GM19395 (cell line): ENCODE data around the gene CDADC1.
"Not testable (repeated sequence)": the region's sequence is repeated elsewhere in the genome, so short reads cannot be mapped to it uniquely, and the experiment has no call there.

ENCODE experiments used
- ATAC-seq: cut with Tn5 transposase; IDR thresholded peaks from one replicate; pipeline ENCODE4 v1.9.1; 2021; ENCODE audit warnings: mild to moderate bottlenecking, moderate library complexity; ENCODE audit not compliant: unreplicated experiment

CDADC1 gene

DNA sequence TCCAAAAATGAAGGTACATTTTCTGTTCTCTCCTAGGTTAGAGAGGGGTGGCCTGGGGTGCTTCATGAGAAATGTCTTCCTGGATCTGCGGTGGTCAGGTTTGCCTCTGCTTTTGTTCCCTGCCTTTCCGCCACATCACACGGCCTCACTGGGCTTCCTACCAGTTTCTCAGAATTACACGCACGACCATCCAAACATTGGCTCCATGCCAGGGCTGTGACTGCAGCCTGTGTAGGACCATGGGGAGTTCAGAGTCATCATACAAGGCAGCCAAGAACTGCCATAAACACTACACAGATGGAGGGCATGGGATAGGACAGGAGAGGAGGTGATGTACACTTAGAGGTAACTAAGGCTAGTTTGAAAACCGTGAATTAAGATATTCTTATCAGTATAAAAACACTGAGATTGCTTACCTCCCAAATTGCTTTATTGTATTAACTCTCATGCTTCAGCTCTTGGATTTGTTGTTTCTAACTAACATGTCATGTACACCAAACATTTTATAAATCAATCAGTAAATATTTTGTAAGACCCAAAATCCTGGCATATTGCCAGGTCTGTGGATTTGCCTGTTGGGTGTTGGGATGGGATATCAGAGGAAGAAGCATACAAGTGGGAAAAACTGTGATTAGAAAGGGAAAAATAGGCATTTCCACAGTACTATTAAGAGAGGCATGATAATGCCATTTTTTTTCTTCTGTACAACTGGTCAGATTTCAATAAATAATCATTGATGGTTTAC is 45.2 kb downstream of the CDADC1 start:
- ATAC-seq, result no peak

DNA sequence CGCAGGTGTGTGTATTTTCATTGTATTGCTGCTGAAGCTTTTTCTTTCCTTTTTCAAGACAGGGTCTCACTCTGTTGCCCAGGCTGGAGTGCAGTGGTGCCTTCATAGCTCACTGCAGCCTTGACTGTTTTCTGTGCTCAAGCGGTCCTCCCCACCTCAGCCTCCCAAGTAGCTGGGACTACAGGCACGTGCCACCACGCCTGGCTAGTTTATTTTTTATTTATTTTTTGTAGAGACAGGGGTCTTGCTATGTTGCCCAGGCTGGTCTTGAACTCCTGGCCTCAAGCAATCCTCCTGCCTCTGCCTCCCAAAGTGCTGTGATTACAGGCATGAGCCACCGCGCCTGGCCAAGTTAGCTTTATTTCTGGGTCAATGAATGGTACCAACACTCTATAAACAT is 47.0 kb downstream of the CDADC1 start:
- ATAC-seq, result not testable (repeated sequence)

DNA sequence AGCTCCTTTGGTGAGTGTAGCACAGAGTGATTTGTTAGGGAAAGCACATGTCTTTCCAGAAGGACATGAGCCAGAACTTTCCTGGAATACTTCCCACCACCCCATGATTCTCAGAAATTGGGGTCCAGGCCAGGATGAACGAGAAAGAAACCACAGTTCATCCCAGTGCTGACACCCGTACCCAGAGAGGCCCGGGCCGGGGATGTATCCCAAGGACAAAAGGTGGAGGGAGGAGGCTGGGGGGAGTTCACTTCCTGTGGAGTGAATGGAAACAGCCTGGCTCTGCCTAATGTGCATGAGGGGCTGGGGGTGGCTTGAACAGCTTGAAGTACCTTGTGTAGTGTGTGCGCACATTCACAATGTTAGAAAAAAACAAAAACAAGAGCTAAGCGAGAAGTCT is 47.5 kb downstream of the CDADC1 start:
- no peak for ATAC-seq

DNA sequence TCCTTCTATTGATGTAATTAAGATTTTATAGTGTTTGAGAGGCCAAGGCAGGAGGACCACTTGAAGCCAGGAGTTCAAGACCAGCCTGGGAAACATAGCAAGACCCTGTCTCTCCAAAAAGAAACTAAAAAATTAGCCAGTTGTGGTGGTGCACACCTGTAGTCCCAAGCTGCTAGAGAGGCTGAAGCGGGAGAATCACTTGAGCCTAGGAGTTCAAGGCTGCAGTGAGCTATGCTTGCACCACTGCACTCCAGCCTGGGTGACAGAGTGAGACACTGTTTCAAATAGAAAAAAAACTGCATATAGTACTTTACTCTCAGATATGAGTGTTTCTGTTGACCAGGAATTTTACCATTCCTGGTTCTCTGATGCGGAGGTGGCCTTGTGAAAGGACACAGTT is 48.9 kb downstream of the CDADC1 start:
- no peak for ATAC-seq

DNA sequence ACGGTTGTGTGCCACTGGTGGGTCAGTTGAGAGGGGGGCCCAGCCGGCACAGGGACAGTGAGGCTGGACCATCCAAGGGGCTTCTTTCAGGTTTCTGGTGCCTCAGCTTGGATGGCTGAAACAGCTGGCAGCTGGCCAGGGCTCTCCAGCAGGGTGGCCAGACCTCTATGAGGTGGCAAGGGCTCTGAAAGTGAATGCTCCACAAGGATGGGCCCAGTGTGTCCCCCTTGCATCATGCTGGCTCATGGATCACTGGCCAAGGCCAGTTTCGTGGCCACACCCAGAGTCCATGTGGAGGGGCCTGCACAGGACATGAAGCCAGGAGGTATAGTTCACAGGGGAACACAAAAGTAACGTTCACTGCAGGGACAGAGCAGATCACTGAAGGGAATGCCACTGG is 49.6 kb downstream of the CDADC1 start:
- ATAC-seq, result no peak

DNA sequence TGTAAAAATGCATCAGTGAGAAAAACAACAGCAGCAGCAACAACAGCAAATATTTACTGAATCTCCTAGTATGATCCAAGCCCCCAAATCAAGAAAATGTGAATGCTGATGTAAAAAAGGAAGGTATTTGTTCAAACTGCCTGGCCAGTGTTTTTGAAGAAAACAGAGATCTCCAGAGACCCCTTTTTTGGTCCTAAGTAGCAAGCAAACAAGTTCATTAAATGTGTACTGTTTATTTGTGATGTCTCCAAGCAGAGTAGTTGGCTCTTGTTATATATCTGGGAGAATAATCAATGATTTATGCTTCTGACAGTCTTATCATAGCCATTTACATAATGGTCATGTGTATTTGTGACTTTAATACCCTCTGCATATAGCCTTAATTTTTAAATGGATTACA is 50.7 kb downstream of the CDADC1 start:
- no peak for ATAC-seq

DNA sequence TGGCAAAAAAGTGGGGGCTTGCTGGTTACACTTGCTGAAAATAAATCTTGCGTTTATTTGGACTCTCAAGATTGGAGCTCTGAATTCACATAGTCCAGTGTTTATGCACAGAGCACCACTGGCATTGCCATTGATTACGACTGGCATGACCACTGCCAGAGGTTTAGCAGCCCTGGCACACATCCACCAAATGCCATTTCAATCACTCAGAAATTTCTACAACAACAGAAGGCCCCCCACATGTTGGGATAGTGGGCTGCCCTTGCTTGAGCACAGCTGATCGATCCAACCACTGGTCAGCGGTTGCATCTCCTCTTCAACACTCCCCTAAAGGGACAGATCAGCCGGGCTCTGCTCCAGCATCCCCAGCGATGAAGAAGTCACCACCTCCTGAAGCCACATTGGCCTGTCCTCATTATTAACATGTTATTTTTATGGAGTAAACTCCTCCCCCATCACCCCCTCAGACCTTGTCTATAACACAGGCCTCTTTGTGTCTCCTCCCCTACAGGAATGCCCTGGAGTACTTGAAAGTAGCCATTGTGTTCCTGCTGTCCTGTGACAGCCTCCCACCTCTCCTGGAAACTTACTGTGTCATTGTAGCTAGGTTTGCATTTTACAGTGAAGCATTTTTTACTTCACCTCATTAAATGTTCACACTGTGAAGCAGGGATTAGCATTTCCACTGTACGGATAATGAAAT is 51.3 kb downstream of the CDADC1 start:
- no peak for ATAC-seq

DNA sequence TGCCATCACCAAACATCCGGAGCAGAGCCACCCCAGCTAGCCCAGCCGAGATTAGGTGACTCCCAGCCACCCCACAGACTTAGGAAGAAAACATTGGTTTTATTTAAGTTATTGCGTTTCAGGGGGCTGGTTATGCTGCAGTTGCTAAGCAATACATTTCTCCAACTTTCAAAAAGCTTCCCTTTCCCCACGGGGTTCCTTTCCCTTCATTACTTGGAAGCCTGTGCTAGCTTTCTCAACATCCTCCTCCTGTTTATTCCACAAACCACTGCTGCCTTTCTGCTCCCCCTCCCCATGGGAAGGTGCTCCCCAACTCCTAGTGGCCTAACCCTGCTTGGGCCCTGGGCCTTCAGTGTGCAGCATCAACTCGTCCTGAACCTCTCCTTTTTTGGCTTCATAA is 52.6 kb downstream of the CDADC1 start:
- ATAC-seq, result no peak

DNA sequence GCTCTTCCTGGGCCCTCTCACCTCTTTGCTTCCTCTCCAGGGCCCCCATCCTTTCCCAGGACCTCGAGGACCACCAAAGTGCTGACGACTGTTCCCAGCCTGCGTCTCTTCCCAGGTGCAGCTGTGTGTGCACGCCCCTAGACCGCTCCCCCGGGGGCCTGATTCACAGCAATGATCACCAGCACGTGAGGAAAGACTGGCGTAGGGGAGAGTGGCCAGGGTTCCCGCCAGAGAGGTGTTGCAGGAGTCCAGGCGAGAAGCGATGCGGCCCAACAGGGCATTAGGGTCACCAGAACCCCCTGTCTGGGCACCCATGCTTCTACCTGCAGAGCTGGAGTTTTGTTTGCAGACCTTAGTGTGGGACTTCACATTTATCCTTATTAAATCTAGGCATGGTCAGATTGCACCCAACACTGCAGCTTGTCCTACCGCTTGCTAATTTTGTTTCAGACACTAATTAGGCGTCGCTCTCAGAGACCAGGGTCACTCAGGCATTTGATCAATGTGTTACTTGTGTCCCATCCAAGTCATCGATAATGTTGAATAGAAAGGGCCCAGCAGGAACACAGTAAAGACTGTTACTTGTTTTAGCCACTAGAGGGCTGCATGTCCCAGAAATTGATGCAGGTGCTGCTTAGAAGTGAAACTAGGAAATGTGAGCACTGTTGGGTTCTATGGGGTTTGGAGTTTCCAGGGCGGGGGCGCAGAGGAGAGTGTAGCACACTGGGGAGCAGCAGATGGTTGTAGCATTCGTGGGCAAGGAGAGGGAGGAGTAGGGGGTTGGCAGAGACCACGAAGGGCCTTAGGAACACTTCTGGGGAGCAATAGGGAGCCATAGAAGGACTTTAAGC is 53.2 kb downstream of the CDADC1 start:
- ATAC-seq, result peak; percentile 95

DNA sequence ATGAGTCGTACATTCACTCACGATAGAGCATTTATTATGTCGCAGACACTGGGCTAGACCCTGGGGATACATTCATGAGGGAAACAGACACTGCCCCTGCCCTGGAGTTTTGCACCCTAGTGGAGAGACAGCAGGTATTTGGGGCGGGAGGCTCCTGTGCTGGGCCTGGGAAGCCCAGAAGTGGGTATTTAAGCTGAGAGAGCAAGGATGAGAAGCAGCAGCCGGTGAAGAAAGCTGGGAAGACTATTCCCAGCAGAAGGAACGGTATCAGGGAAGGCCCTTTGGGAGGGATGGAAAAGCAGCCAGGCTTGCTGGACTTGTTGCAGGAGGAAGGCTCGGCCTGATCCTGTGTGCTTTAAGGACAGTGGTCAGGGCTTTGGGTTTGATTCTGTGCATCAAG is 54.5 kb downstream of the CDADC1 start:
- no peak for ATAC-seq

DNA sequence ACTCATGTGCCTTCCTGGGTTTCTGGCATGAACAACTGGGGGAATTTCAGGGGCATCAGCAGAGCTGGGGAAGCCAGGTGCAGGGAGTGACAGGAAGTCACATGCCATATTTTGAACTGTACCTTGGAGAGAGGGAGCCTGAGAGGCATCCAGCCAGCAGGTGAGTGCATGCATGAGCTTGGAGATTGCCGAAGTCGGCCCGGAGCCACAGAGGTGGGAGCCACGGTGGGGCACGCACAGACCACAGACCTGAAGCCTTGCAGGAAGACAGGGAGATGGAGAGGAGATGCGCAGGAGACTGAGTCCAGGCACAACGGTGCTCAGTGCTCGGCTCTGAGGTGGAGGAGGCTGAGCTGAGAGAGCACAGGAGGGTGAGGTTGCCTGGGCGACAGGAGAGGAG is 55.1 kb downstream of the CDADC1 start:
- ATAC-seq, result no peak

DNA sequence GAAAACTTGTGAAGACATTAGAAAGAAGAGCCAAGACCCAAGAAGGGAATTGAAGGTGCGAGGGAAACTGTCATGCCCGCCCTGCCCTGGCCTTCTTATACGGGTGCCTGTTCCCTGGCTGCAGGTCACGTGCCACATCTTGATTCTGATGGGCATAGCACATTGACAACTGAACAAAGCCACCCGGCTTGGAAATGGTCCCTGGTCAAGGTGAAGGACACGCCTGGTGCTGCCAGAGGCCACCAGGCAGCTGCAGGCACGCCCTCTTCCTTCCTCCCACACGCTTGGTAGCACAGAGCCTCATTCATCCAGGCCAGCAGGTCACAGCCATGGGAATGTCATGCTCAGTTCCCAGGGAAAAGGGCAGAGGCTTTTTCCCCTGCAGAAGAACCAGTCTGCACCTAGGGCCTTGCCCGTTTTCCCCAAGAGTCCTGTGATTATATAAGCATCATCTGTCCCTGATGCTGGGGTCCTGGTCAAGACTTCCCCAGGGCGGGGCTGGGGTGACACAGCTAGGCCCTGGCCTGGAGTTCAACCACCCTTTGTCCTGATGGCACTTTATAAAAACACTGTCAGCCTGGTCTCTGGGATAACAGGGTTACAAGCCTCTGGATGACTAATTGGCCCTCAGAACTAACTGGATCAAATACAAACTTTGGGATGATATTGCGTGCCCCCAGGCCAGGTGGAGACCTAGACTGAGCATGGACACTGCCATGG is 56.0 kb downstream of the CDADC1 start:
- no peak for ATAC-seq

DNA sequence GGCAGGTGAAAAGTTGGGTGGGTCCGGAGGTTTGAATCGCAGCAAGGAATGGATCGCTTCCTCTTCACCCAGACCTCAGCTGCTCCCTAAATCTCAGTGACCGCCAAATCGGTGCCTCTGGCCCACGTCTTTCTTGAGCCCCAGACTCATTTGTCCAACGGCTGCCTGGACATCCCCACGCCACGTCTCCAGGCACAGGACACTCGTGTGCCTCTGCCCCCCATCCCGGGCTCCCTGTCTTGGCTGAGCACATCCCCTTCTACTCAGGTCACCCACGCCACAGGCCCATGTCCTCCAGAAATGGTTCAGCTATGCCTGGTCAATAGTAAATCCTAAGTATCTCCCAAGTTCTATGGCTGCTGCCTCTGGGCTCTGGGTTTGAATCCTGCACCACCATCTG is 56.6 kb downstream of the CDADC1 start:
- ATAC-seq, result no peak

DNA sequence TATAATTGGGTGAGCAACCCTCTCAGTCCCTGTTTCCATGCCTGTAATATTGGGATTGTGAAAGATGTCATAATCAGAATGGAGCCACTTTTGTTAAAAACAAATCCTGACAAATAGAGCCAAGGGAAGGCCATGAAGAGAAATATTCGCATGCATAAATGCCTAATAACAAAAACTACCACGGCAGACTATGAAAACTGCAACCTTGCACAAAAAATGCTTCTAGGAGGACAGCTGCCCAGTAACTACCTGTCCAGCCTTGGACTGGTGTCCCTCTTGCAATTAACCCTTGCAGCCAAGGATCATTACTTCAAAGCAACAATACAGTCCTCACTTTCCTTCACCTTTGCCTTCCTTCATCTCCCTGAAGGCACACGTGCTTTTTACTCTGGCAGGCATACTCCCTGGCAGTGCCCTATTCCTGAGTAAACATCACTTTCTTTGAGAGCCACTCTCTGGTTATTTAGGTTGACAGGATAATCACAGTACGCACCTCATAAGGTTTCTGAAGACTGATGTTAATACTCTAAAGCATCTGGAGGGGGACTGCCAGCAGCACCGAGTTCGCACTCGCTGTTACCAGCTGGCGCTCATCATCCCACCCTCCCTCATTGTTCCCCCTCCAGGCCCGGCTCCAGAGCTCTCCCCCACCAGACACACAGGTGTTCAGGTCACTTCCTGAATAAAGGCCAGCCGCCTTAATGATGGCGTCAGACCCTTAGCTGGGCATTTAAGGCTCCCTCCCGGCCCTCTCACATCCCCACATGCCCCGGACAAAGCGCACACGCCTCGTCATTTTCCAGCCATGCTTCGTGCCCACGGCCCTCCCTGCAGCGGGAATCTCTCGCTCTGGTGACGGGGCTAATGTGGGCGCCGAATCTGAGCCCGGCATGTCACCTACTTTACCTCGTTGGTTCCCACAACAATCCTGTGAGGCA is 57.3 kb downstream of the CDADC1 start:
- no peak for ATAC-seq

DNA sequence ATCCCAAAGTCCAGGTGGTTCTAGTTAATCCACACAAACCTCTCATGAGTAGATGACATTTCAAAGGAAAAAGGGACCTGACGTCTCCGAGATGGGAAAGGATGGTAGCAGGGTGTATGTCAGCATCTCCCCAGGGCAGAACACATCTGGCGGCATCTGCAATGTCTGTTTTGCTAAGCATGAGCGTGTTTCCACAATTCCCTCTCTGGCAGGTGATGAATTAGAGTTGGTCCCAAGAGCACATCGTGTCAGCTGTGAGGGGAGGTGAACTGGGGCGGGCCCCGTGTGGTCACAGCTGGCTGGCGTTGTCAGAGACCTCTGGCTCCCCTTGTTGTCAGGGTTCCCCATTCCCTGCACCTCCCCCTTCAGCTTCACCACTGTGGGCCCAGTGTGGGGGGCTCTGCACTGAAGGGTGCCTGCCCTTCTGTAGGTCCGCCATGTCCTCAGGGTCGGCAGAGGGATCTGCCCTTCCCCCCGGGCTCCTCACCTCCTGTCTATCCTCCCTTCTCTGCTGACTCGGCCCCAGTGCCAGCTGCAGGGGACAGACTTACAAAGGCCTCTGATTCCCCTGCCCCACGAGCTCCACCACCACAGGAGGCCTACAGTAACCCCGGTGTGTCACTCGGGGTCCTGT is 58.2 kb downstream of the CDADC1 start:
- no peak for ATAC-seq

DNA sequence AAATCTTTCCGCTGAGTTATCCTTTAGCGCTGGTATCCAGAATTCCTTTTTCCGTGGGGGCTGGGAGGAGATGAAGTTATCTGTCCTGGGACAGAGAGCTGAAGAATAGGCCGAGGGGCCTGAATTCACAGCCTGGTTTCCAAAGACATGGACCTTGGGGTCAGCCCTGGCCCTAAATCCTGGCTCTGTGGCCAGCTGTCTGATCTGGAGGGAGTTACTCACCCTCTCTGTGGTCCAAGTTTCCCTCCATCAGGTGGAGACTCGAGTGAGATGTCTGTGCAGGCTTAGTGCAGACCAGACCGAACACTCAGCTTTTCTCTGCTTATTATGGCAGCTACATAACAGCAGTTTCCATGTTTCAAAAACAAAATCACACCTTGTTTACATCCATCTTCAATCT is 59.6 kb downstream of the CDADC1 start:
- no peak for ATAC-seq

DNA sequence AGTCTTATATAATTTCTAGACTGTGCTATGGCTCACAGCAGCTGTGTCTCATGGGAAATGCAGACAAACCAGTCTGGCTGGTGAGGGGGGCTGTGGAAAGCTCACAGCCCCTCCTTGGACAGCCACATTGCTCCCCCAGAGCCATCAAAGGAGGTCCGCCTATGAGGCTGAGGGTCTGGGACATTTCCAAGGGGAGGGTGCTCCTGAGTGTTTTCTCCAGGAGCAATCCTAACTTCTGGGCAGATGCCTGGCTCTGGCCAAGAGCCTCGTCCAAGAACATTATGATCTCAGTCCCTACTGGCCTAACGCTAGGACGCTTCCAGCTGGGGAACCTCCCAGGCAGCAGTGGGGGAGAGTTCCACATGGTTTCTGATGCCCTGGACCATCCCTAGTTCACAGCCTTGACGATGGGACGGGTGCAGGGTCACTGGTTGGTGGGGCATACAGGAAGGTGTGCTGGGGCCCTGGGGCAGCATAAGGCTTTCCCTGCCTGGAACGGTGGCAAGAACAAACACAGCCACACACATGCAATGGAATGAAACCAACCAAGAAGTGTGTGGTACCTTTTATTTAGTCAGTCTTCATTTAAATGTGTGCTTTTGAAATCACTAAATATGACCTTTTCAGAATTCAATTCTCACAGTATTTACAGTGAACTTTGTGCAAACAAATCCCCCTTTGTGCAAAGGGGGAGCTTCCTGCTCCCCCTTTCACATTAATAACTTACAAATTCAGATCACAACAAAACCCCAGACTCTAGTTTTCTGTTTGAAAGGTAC is 60.6 kb downstream of the CDADC1 start:
- ATAC-seq, result no peak

DNA sequence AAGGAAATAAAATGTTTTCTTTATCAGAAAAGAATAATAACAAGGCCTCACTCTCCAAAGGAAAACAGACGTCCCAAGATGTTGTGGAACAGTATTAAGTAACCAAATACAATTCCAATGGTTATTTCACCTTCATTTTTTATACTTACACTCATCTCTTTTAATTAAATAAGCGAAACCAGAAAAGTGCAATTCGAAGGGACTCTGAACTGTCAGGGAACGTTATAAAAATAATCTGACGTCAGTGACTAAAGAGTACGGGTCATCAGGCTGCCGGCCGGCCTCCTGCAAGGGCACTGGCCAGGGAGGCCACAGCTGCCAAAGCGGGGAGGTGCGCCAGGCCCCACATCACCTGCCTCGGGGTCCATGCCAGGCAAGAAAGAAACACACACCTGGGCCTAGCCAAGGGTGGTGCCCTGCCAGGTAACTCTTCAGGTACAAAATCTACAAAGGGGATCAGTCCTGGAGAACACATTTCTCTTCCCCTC is 61.2 kb downstream of the CDADC1 start:
- ATAC-seq, result no peak

DNA sequence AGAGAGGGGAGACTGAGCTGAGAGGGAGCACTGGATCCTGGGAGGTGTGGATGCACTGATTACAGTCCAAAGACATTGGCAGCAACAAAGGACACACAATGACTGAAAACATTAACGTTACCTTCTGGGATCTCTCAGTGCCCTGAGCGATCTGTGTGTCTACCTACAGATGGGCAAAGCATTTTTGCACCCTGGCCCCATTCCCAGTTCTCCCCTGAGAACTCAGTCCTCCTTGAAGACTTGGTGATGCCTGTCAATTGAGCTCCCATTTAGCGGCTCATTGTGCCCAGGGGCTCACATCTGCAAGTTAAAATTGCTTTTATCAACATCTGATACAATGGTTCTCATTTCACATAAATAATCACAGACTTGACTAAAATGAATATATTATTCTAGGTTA is 62.5 kb downstream of the CDADC1 start:
- ATAC-seq, result no peak
